HEK293 (cell line): ENCODE measurements around the gene CEP350.

Source experiments
- CTCF ChIA-PET: fragments of 350-600 bp; formaldehyde crosslinking; extraction: SDS; loops from one replicate; lab custom pipeline; 2021; ENCODE audit warnings: antibody characterized with exemption; lab: Yijun Ruan, JAX
- POLR2A ChIA-PET: fragments of 300-600 bp; formaldehyde crosslinking; extraction: SDS; loops from one replicate; lab custom pipeline; 2020; ENCODE audit warnings: antibody characterized with exemption, inconsistent platforms; lab: Yijun Ruan, JAX
- H3K27ac ChIP-seq: fragments of 200-500 bp; sonication (Bioruptor generic); 2 replicates; pipeline ENCODE4 v1.5.1; 2014; ENCODE audit warnings: low read depth, low read length, control low read depth, inconsistent platforms; ENCODE audit errors: extremely low read depth
- H3K36me3 ChIP-seq, 2 experiments: fragments of 200-500 bp in 1 of 2; sonication (Bioruptor generic) in 1 of 2; 1 replicate in 1 of 2; 2 replicates in 1 of 2; pipeline ENCODE4 v1.5.1; 2014 to 2017; ENCODE audit warnings: inconsistent platforms in 2 of 2, low read length in 2 of 2; ENCODE audit not compliant: control insufficient read depth in 2 of 2, insufficient read depth in 1 of 2
- H3K4me1 ChIP-seq: fragments of 200-500 bp; sonication (Bioruptor generic); 2 replicates; pipeline ENCODE4 v1.5.1; 2014; ENCODE audit warnings: mild to moderate bottlenecking, low read length, inconsistent platforms; ENCODE audit not compliant: control insufficient read depth, insufficient read depth
- H3K4me3 ChIP-seq: 2 replicates; pipeline ENCODE4 v1.5.1; 2011; ENCODE audit warnings: low read depth, mild to moderate bottlenecking, control low read depth, low read length, moderate library complexity
- H3K9me3 ChIP-seq: fragments of 200-500 bp; sonication (Bioruptor generic); 2 replicates; pipeline ENCODE4 v1.5.1; 2014; ENCODE audit warnings: low read depth, low read length, inconsistent platforms; ENCODE audit not compliant: control insufficient read depth, insufficient read depth
- CTCF ChIP-seq: fragments of 450-650 bp; formaldehyde crosslinking; IDR thresholded peaks from 2 replicates; pipeline ENCODE4 v1.5.1; 2016; ENCODE audit warnings: missing biosample characterization, missing genetic modification characterization
- KLF10 ChIP-seq: fragments of 450-650 bp; IDR thresholded peaks from 2 replicates; pipeline ENCODE4 v1.5.1; 2018; ENCODE audit warnings: missing biosample characterization, mild to moderate bottlenecking, missing genetic modification characterization
- KLF16 ChIP-seq: fragments of 450-650 bp; formaldehyde crosslinking; IDR thresholded peaks from 2 replicates; pipeline ENCODE4 v1.5.1; 2017; ENCODE audit warnings: missing biosample characterization, missing genetic modification characterization
- PRDM4 ChIP-seq: fragments of 450-650 bp; formaldehyde crosslinking; IDR thresholded peaks from 2 replicates; pipeline ENCODE4 v1.5.1; 2017; ENCODE audit warnings: missing biosample characterization, missing genetic modification characterization
- SP3 ChIP-seq: fragments of 450-650 bp; formaldehyde crosslinking; IDR thresholded peaks from 2 replicates; pipeline ENCODE4 v1.5.1; 2016; ENCODE audit warnings: missing biosample characterization, missing genetic modification characterization
- ZBTB10 ChIP-seq: fragments of 450-650 bp; formaldehyde crosslinking; IDR thresholded peaks from 2 replicates; pipeline ENCODE4 v1.5.1; 2016; ENCODE audit warnings: missing biosample characterization, missing genetic modification characterization
- ZBTB17 ChIP-seq: fragments of 450-650 bp; formaldehyde crosslinking; IDR thresholded peaks from 2 replicates; pipeline ENCODE4 v1.5.1; 2016; ENCODE audit warnings: missing biosample characterization, missing genetic modification characterization
- ZBTB44 ChIP-seq: fragments of 450-650 bp; IDR thresholded peaks from 2 replicates; pipeline ENCODE4 v1.5.1; 2018; ENCODE audit warnings: missing biosample characterization, mild to moderate bottlenecking, missing genetic modification characterization
- ZFP41 ChIP-seq: fragments of 450-650 bp; formaldehyde crosslinking; IDR thresholded peaks from 2 replicates; pipeline ENCODE4 v1.5.1; 2016; ENCODE audit warnings: missing biosample characterization, missing genetic modification characterization, borderline replicate concordance
- ZNF223 ChIP-seq: fragments of 450-650 bp; formaldehyde crosslinking; IDR thresholded peaks from 2 replicates; pipeline ENCODE4 v1.5.1; 2016; ENCODE audit warnings: missing biosample characterization, missing genetic modification characterization
- ZNF362 ChIP-seq: fragments of 450-650 bp; formaldehyde crosslinking; IDR thresholded peaks from 2 replicates; pipeline ENCODE4 v1.5.1; 2016; ENCODE audit warnings: missing biosample characterization, missing genetic modification characterization
- ZNF37A ChIP-seq: fragments of 450-650 bp; IDR thresholded peaks from 2 replicates; pipeline ENCODE4 v1.5.1; 2018; ENCODE audit warnings: missing biosample characterization, missing genetic modification characterization
- ZNF449 ChIP-seq: fragments of 450-650 bp; formaldehyde crosslinking; IDR thresholded peaks from 2 replicates; pipeline ENCODE4 v1.5.1; 2017; ENCODE audit warnings: missing biosample characterization, mild to moderate bottlenecking, missing genetic modification characterization, moderate library complexity
- ZNF514 ChIP-seq: fragments of 450-650 bp; formaldehyde crosslinking; IDR thresholded peaks from 2 replicates; pipeline ENCODE4 v1.5.1; 2016; ENCODE audit warnings: missing biosample characterization, missing genetic modification characterization
- ZNF544 ChIP-seq: fragments of 450-650 bp; formaldehyde crosslinking; IDR thresholded peaks from 2 replicates; pipeline ENCODE4 v1.5.0; 2017; ENCODE audit warnings: missing biosample characterization, missing genetic modification characterization
- ZNF645 ChIP-seq: fragments of 450-650 bp; formaldehyde crosslinking; IDR thresholded peaks from 2 replicates; pipeline ENCODE4; 2016; ENCODE audit warnings: missing biosample characterization, missing genetic modification characterization
- ZNF776 ChIP-seq: fragments of 450-650 bp; formaldehyde crosslinking; IDR thresholded peaks from 2 replicates; pipeline ENCODE4 v1.5.0; 2017; ENCODE audit warnings: missing biosample characterization, missing genetic modification characterization, borderline replicate concordance
- ZSCAN18 ChIP-seq: fragments of 450-650 bp; formaldehyde crosslinking; IDR thresholded peaks from 2 replicates; pipeline ENCODE4 v1.5.1; 2016; ENCODE audit warnings: missing biosample characterization, missing genetic modification characterization

Gene CEP350

GRCh38 chr1:180101411-180101810 is 146.8 kb downstream of the CEP350 start:
- no peaks in the 10 kb centered on the region for H3K9me3 ChIP-seq
- POLR2A ChIA-PET = interaction anchor here (0.6 to 1.0 kb wide), 2 partner anchors 38 to 53 kb away, joined by 3 to 4 read pairs; partner anchors contain the start of gene QSOX1
- CTCF ChIA-PET = interaction anchor here (0.8 to 1.4 kb wide), 5 partner anchors 13 to 79 kb away, joined by 3 to 5 read pairs (median 3); no protein-coding TSS in a partner anchor
- peaks cover 36 to 65% of the 10 kb centered on the region in 2 experiments for H3K36me3 ChIP-seq
- no peak for TF ChIP-seq ZNF223 (tag by site-specific recombination)
- TF ChIP-seq ZNF645 (tag by site-specific recombination) = no peak
- no peak for TF ChIP-seq ZNF362 (tag by site-specific recombination)
- no peak for TF ChIP-seq SP3 (tag by site-specific recombination)
- TF ChIP-seq ZNF514 = no peak
- TF ChIP-seq ZBTB10 (tag by site-specific recombination) = no peak
- TF ChIP-seq KLF10 (tag by site-specific recombination) = no peak
- no peak for TF ChIP-seq ZSCAN18 (tag by site-specific recombination)
- TF ChIP-seq ZBTB44 = no peak
- TF ChIP-seq ZFP41 (tag by site-specific recombination) = no peak
- TF ChIP-seq KLF16 (tag by site-specific recombination) = no peak
- no peak for TF ChIP-seq ZNF544 (tag by site-specific recombination)
- TF ChIP-seq ZBTB17 (tag by site-specific recombination) = no peak
- TF ChIP-seq ZNF37A (tag by site-specific recombination) = no peak
- no peak for TF ChIP-seq ZNF776 (tag by site-specific recombination)
- TF ChIP-seq ZNF449 (tag by site-specific recombination) = no peak
- no peak for TF ChIP-seq CTCF (tag by site-specific recombination)
- no peak for TF ChIP-seq PRDM4 (tag by site-specific recombination)
- no peak overlapping the region for H3K4me3 ChIP-seq
- H3K27ac ChIP-seq = no peak overlapping the region
- no peaks in the 10 kb centered on the region for H3K4me1 ChIP-seq
